ENCODE data around the gene ARV1. TPM values are rescaled to one million over a fixed set of nuclear protein-coding genes. Genes with fewer than 3 reads are reported as not detected.

ARV1 gene
- total and polyA plus RNA-seq, 2 experiments from 2014 or later, result 10.4 to 20.0 TPM

DNA sequence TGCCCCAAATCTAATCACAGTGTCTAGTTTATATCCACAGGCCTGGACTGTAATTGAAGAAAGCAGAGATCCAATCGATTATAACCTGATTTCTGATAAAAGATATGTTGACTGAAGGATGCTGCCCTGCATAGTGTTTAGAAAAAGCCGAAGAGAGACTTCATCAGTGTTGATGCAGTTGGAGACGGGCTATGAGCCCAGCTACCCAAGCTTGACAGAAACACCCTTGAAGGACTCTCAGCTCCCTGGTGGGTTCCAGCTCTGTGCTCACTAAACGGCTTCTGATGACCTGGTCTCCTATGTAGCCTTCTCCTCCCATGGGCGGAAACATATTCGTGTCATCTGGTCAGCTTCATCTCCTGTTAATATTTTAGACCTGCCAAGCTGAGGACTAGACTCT, 50.9 kb downstream of the ARV1 start:
- no peaks in the 10 kb centered on the region for H3K4me1 ChIP-seq (ENCODE audit: insufficient read depth)
- Mint-ChIP-seq H3K4me1 (peaks cover 8% of the 10 kb centered on the region), H3K4me3 (no peak overlapping the region), H3K27me3 (ENCODE audit: insufficient read depth, low read depth, poor library complexity) (peaks cover 15% of the 10 kb centered on the region), H3K36me3 (ENCODE audit: low read depth) (no peaks in the 10 kb centered on the region), H3K27ac (no peak overlapping the region), H3K9me3 (no peaks in the 10 kb centered on the region; the same call in 2 of the 3 replicates)
- H3K36me3 ChIP-seq (ENCODE audit: insufficient read depth), result no peaks in the 10 kb centered on the region
- no peak overlapping the region for H2AFZ ChIP-seq
- no peak overlapping the region for H3K4me3 ChIP-seq
- H3K79me2 ChIP-seq (replicated peaks; ENCODE audit: insufficient read depth), result no peaks in the 10 kb centered on the region
- TF ChIP-seq, protein P1, sequence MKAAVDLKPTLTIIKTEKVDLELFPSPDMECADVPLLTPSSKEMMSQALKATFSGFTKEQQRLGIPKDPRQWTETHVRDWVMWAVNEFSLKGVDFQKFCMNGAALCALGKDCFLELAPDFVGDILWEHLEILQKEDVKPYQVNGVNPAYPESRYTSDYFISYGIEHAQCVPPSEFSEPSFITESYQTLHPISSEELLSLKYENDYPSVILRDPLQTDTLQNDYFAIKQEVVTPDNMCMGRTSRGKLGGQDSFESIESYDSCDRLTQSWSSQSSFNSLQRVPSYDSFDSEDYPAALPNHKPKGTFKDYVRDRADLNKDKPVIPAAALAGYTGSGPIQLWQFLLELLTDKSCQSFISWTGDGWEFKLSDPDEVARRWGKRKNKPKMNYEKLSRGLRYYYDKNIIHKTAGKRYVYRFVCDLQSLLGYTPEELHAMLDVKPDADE (IDR thresholded peaks at IDR 0.05), result no peak
- no peak for TF ChIP-seq ZNF331 (CRISPR knock-in tag; IDR thresholded peaks at IDR 0.05; ENCODE audit: low read depth)
- TF ChIP-seq, protein P2, sequence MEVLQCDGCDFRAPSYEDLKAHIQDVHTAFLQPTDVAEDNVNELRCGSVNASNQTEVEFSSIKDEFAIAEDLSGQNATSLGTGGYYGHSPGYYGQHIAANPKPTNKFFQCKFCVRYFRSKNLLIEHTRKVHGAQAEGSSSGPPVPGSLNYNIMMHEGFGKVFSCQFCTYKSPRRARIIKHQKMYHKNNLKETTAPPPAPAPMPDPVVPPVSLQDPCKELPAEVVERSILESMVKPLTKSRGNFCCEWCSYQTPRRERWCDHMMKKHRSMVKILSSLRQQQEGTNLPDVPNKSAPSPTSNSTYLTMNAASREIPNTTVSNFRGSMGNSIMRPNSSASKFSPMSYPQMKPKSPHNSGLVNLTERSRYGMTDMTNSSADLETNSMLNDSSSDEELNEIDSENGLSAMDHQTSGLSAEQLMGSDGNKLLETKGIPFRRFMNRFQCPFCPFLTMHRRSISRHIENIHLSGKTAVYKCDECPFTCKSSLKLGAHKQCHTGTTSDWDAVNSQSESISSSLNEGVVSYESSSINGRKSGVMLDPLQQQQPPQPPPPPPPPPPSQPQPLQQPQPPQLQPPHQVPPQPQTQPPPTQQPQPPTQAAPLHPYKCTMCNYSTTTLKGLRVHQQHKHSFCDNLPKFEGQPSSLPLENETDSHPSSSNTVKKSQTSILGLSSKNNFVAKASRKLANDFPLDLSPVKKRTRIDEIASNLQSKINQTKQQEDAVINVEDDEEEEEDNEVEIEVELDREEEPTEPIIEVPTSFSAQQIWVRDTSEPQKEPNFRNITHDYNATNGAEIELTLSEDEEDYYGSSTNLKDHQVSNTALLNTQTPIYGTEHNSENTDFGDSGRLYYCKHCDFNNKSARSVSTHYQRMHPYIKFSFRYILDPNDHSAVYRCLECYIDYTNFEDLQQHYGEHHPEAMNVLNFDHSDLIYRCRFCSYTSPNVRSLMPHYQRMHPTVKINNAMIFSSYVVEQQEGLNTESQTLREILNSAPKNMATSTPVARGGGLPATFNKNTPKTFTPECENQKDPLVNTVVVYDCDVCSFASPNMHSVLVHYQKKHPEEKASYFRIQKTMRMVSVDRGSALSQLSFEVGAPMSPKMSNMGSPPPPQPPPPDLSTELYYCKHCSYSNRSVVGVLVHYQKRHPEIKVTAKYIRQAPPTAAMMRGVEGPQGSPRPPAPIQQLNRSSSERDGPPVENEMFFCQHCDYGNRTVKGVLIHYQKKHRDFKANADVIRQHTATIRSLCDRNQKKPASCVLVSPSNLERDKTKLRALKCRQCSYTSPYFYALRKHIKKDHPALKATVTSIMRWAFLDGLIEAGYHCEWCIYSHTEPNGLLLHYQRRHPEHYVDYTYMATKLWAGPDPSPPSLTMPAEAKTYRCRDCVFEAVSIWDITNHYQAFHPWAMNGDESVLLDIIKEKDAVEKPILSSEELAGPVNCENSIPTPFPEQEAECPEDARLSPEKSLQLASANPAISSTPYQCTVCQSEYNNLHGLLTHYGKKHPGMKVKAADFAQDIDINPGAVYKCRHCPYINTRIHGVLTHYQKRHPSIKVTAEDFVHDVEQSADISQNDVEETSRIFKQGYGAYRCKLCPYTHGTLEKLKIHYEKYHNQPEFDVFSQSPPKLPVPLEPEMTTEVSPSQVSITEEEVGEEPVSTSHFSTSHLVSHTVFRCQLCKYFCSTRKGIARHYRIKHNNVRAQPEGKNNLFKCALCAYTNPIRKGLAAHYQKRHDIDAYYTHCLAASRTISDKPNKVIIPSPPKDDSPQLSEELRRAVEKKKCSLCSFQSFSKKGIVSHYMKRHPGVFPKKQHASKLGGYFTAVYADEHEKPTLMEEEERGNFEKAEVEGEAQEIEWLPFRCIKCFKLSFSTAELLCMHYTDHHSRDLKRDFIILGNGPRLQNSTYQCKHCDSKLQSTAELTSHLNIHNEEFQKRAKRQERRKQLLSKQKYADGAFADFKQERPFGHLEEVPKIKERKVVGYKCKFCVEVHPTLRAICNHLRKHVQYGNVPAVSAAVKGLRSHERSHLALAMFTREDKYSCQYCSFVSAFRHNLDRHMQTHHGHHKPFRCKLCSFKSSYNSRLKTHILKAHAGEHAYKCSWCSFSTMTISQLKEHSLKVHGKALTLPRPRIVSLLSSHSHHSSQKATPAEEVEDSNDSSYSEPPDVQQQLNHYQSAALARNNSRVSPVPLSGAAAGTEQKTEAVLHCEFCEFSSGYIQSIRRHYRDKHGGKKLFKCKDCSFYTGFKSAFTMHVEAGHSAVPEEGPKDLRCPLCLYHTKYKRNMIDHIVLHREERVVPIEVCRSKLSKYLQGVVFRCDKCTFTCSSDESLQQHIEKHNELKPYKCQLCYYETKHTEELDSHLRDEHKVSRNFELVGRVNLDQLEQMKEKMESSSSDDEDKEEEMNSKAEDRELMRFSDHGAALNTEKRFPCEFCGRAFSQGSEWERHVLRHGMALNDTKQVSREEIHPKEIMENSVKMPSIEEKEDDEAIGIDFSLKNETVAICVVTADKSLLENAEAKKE (CRISPR knock-in tag; IDR thresholded peaks at IDR 0.05), result no peak
- TF ChIP-seq, protein P3, sequence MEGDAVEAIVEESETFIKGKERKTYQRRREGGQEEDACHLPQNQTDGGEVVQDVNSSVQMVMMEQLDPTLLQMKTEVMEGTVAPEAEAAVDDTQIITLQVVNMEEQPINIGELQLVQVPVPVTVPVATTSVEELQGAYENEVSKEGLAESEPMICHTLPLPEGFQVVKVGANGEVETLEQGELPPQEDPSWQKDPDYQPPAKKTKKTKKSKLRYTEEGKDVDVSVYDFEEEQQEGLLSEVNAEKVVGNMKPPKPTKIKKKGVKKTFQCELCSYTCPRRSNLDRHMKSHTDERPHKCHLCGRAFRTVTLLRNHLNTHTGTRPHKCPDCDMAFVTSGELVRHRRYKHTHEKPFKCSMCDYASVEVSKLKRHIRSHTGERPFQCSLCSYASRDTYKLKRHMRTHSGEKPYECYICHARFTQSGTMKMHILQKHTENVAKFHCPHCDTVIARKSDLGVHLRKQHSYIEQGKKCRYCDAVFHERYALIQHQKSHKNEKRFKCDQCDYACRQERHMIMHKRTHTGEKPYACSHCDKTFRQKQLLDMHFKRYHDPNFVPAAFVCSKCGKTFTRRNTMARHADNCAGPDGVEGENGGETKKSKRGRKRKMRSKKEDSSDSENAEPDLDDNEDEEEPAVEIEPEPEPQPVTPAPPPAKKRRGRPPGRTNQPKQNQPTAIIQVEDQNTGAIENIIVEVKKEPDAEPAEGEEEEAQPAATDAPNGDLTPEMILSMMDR (conservative IDR thresholded peaks at IDR 0.05; ENCODE audit: low read depth in 2 of 2), result no peak
- no peak for TF ChIP-seq POLR2AphosphoS5 (IDR thresholded peaks at IDR 0.05; ENCODE audit: low read depth)
- TF ChIP-seq STAT1 (IDR thresholded peaks at IDR 0.05; ENCODE audit: unreplicated experiment), result no peak
- TF ChIP-seq EZH2 (IDR thresholded peaks at IDR 0.05; ENCODE audit: low read depth, unreplicated experiment), result no peak
- no peak for TF ChIP-seq ZNF114 (CRISPR knock-in tag; IDR thresholded peaks at IDR 0.05)
- TF ChIP-seq CREB1 (CRISPR knock-in tag; IDR thresholded peaks at IDR 0.05; ENCODE audit: low read depth), result no peak
- no peak for TF ChIP-seq NANOG (IDR thresholded peaks at IDR 0.05; ENCODE audit: borderline replicate concordance)
- TF ChIP-seq JUNB (IDR thresholded peaks at IDR 0.05; ENCODE audit: unreplicated experiment), result no peak
- TF ChIP-seq, protein P4, sequence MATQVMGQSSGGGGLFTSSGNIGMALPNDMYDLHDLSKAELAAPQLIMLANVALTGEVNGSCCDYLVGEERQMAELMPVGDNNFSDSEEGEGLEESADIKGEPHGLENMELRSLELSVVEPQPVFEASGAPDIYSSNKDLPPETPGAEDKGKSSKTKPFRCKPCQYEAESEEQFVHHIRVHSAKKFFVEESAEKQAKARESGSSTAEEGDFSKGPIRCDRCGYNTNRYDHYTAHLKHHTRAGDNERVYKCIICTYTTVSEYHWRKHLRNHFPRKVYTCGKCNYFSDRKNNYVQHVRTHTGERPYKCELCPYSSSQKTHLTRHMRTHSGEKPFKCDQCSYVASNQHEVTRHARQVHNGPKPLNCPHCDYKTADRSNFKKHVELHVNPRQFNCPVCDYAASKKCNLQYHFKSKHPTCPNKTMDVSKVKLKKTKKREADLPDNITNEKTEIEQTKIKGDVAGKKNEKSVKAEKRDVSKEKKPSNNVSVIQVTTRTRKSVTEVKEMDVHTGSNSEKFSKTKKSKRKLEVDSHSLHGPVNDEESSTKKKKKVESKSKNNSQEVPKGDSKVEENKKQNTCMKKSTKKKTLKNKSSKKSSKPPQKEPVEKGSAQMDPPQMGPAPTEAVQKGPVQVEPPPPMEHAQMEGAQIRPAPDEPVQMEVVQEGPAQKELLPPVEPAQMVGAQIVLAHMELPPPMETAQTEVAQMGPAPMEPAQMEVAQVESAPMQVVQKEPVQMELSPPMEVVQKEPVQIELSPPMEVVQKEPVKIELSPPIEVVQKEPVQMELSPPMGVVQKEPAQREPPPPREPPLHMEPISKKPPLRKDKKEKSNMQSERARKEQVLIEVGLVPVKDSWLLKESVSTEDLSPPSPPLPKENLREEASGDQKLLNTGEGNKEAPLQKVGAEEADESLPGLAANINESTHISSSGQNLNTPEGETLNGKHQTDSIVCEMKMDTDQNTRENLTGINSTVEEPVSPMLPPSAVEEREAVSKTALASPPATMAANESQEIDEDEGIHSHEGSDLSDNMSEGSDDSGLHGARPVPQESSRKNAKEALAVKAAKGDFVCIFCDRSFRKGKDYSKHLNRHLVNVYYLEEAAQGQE (IDR thresholded peaks at IDR 0.05; ENCODE audit: unreplicated experiment), result no peak
- no peak for TF ChIP-seq EZH2phosphoT487 (IDR thresholded peaks at IDR 0.05; ENCODE audit: unreplicated experiment)
- no peaks in the 10 kb centered on the region; the same call in 1 of the 2 replicates for H4K20me1 ChIP-seq (replicated peaks; ENCODE audit: insufficient read depth)
- no peak overlapping the region for H3K4me2 ChIP-seq
- no peaks in the 10 kb centered on the region for H3F3A ChIP-seq (replicated peaks; ENCODE audit: low read depth)
- DNase-seq (ENCODE audit: low spot score) (no peak), ATAC-seq (no peak)
- no peak overlapping the region for H3K27ac ChIP-seq (ENCODE audit: low read depth)
- H3K9me2 ChIP-seq (ENCODE audit: insufficient read depth), result no peaks in the 10 kb centered on the region
- H3K27me3 ChIP-seq (ENCODE audit: insufficient read depth), result peaks cover 2% of the 10 kb centered on the region; the same call in 1 of the 2 replicates

Measured in GM23338 (cell line).